ENCODE measurements around the gene SLC25A39. TPM values are rescaled to one million over a fixed set of nuclear protein-coding genes. Genes with fewer than 3 reads are reported as not detected.
A peak's percentile ranks its signal among the peaks of the same experiment; 100 is the strongest.

The SLC25A39 gene
- total and polyA plus RNA-seq, 2 of the 4 experiments (the other 2 are of a cell fraction): 49.1 to 99.7 TPM

GRCh38 chr17:44343510-44344209, 19.0 kb upstream of the SLC25A39 start:
- no peaks in the 10 kb centered on the region for H3K27me3 ChIP-seq (ENCODE audit: control insufficient read depth, insufficient read depth, low read length)
- H2BK5ac ChIP-seq (ENCODE audit: low read depth, low read length, poor library complexity, severe bottlenecking): no peak overlapping the region
- no peak overlapping the region for H2BK15ac ChIP-seq (ENCODE audit: low read depth, low read length)
- no peaks in the 10 kb centered on the region for H3K36me3 ChIP-seq (ENCODE audit: control insufficient read depth, insufficient read depth, low read length)
- 59% methylated on average over 10 of the region's 11 CpGs; no CpG with 5 or more reads in 1 of the 2 experiments for WGBS, 2 experiments (ENCODE audit: extremely low coverage in 2 of 2, insufficient read length in 1 of 2)
- no TSS peak for BruUV-seq (replicated peaks)
- POLR2A ChIA-PET (ENCODE audit: unreplicated experiment): interaction anchor here (0.5 kb wide), 1 partner anchor 301 kb away, joined by 6 read pairs; no protein-coding TSS in a partner anchor
- in situ Hi-C loops (cut with MboI; ENCODE audit: low sequenced_read_pairs): no loop called here
- DNase-seq (no peak), ATAC-seq (ENCODE audit: low read depth) (no peak)
- no peak overlapping the region for H3K14ac ChIP-seq (replicated peaks; ENCODE audit: low read depth, low read length)
- no peak overlapping the region for H3K9ac ChIP-seq (ENCODE audit: low read depth, low read length)
- peaks cover 4% of the 10 kb centered on the region; the same call in 1 of the 2 replicates for H3K4me1 ChIP-seq (ENCODE audit: control insufficient read depth, insufficient read depth, low read length)
- H2AK5ac ChIP-seq (ENCODE audit: low read depth, low read length): 0 out of 2 replicates have a peak overlapping the region, but pooled peaks have one; percentile 24
- H2BK20ac ChIP-seq (ENCODE audit: low read depth, low read length): no peak overlapping the region
- TF ChIP-seq RAD21 (IDR thresholded peaks at IDR 0.05; ENCODE audit: low read length): no peak
- no peak for TF ChIP-seq BHLHE40 (IDR thresholded peaks at IDR 0.05; ENCODE audit: low read depth, low read length)
- TF ChIP-seq CTCF (conservative IDR thresholded peaks at IDR 0.05; ENCODE audit: low read depth, low read length): no peak
- no peak for TF ChIP-seq FOS (IDR thresholded peaks at IDR 0.05; ENCODE audit: low read depth, low read length)
- no peak for TF ChIP-seq USF2 (IDR thresholded peaks at IDR 0.05; ENCODE audit: low read depth, low read length)
- TF ChIP-seq RCOR1 (IDR thresholded peaks at IDR 0.05; ENCODE audit: insufficient replicate concordance, low read length): no peak
- TF ChIP-seq NFE2L2 (IDR thresholded peaks at IDR 0.05; ENCODE audit: low read depth, low read length): no peak
- TF ChIP-seq MAZ (IDR thresholded peaks at IDR 0.05; ENCODE audit: borderline replicate concordance, low read depth, low read length): no peak
- TF ChIP-seq CEBPB (IDR thresholded peaks at IDR 0.05; ENCODE audit: low read depth, low read length): no peak
- TF ChIP-seq ELK1 (IDR thresholded peaks at IDR 0.05; ENCODE audit: borderline replicate concordance, low read depth, low read length): no peak
- TF ChIP-seq SMC3 (IDR thresholded peaks at IDR 0.05; ENCODE audit: low read depth, low read length): no peak
- no peak for TF ChIP-seq MXI1 (IDR thresholded peaks at IDR 0.05; ENCODE audit: borderline replicate concordance, low read depth, low read length)
- no peak for TF ChIP-seq RFX5 (IDR thresholded peaks at IDR 0.05; ENCODE audit: low read depth, low read length)
- no peak for TF ChIP-seq MAFK (IDR thresholded peaks at IDR 0.05; ENCODE audit: low read depth, low read length)
- H2AK9ac ChIP-seq (replicated peaks; ENCODE audit: low read depth, low read length, poor library complexity): no peak overlapping the region
- H3K9me3 ChIP-seq (ENCODE audit: control insufficient read depth, insufficient read depth, low read length): no peaks in the 10 kb centered on the region
- dilution Hi-C loops (cut with HindIII; ENCODE audit: low sequenced_read_pairs, unreplicated experiment): no loop called here
- no peak overlapping the region for H2BK120ac ChIP-seq (ENCODE audit: low read depth, low read length)
- H4K20me1 ChIP-seq (ENCODE audit: insufficient read depth, low read length): peaks cover 5% of the 10 kb centered on the region; the same call in 1 of the 2 replicates
- peaks cover 10% of the 10 kb centered on the region; the same call in 1 of the 2 replicates for H3K9me1 ChIP-seq (ENCODE audit: insufficient read depth, low read length)
- no peak overlapping the region for H3K18ac ChIP-seq (ENCODE audit: low read depth, low read length)
- no peak overlapping the region for H3K56ac ChIP-seq (ENCODE audit: extremely low read depth, insufficient read depth, low read length)
- H4K8ac ChIP-seq (ENCODE audit: low read depth in 2 of 2, low read length in 2 of 2): peak overlapping the region; percentile 7 to 91; a peak in 3 of 4 replicates
- no peak overlapping the region for H3K23ac ChIP-seq (ENCODE audit: low read depth, low read length)
- intact Hi-C loops (cut with micrococcal nuclease): no loop called here
- H3K79me1 ChIP-seq (ENCODE audit: low read depth in 1 of 2, low read length in 2 of 2): peaks cover 5 to 24% of the 10 kb centered on the region in 2 experiments
- H3K27ac ChIP-seq (ENCODE audit: insufficient read depth, low read length): no peak overlapping the region
- H4K91ac ChIP-seq (ENCODE audit: insufficient read depth, low read depth, low read length): no peak overlapping the region
- no peak overlapping the region for H3K4me3 ChIP-seq (ENCODE audit: insufficient read depth, low read depth, low read length)
- CTCF ChIA-PET: interaction anchor here (1.4 kb wide), 1 partner anchor 133 kb away, joined by 5 read pairs; no protein-coding TSS in a partner anchor
- H4K5ac ChIP-seq (ENCODE audit: low read depth, low read length): no peak overlapping the region
- peak overlapping the region; percentile 57 for H2AFZ ChIP-seq (replicated peaks; ENCODE audit: low read length, poor library complexity)
- H3K4ac ChIP-seq (ENCODE audit: low read depth, low read length): no peak overlapping the region
- no peak overlapping the region for H3K4me2 ChIP-seq (ENCODE audit: low read depth, low read length)

All from IMR-90 (cell line).